Adrenal gland (tissue), 12 donors: Measurements from ENCODE around the gene RIMBP2. TPM values are rescaled to one million over a fixed set of nuclear protein-coding genes. Genes with fewer than 3 reads are reported as not detected.

Experiments
- DNase-seq, 7 donors: peaks; one replicate each; pipeline ENCODE4 v3.0.0-alpha.2; 2019 to 2020
- H3K27ac ChIP-seq, 5 donors: fragments of 200-600 bp; sonication (generic) in 4 of 5; 1 replicate in 3 of 5; 2 replicates in 2 of 5; pipeline versions ENCODE4 v1.5.1 to v1.8.0; 2016 to 2020; ENCODE audit warnings: mild to moderate bottlenecking in 1 of 5
- H3K27me3 ChIP-seq: fragments of 200-600 bp; 2 replicates; pipeline ENCODE4 v1.8.0; 2021
- H3K36me3 ChIP-seq, 2 donors: fragments of 200-600 bp; replicated peaks in 1 of 2; 1 replicate in 1 of 2; 2 replicates in 1 of 2; pipeline versions ENCODE4 v1.5.1 to v1.8.0; 2018 to 2022
- H3K4me1 ChIP-seq, 2 donors: fragments of 200-600 bp; replicated peaks in 1 of 2; 1 replicate in 1 of 2; 2 replicates in 1 of 2; pipeline versions ENCODE4 v1.5.1 to v1.8.0; 2018 to 2021
- H3K4me3 ChIP-seq, 4 donors: fragments of 200-600 bp; sonication (generic) in 3 of 4; one replicate each; pipeline ENCODE4 v1.5.1; 2016 to 2018
- H3K9me3 ChIP-seq, 3 donors: fragments of 200-600 bp; sonication (generic) in 1 of 3; replicated peaks in 1 of 3; 1 replicate in 2 of 3; 2 replicates in 1 of 3; pipeline versions ENCODE4 v1.5.1 to v1.8.0; 2016 to 2021
- POLR2A ChIP-seq, 2 donors: fragments of 450-650 bp; IDR thresholded peaks; one replicate each; pipeline ENCODE4 v1.6.1; 2017; ENCODE audit warnings: antibody characterized with exemption in 2 of 2, mild to moderate bottlenecking in 2 of 2, moderate library complexity in 1 of 2
- WGBS, 4 donors: extraction: QIAGEN DNeasy Blood & Tissue Kit in 2 of 4; methylation state at CpG; one replicate each; pipeline versions ENCODE4 v1.1.5 to v1.1.7; 2013 to 2017; 5-methylcytosine and 5-hydroxymethylcytosine counted together
- intact Hi-C, 2 donors: fragments of 100-400 bp; cut with DNase I; formaldehyde crosslinking; loops; one replicate each; pipeline versions ENCODE4 v1.14.1 to v1.15.0; 2022 to 2023
- polyA plus RNA-seq, 3 donors: library from polyadenylated mRNA; stranded (reverse); fragments of 200-250 nt in 2 of 3; fragments of 350-450 nt in 1 of 3; fragmentation: Illumina TruSeq in 1 of 3; extraction: RNeasy Lipid Tissue Mini Kit (QIAGEN cat#74804) in 1 of 3; gene quantifications; one replicate each; pipeline ENCODE4 v1.2.3, GENCODE V29; 2013 to 2014
- total RNA-seq, 9 donors: library from RNA; depleted of rRNA in 4 of 9; stranded (reverse); fragments of >200 nt in 4 of 9; fragments of 120-200 nt in 1 of 9; fragmentation: NEBNext Ultra II Directional in 1 of 9; extraction: Animal tissue kit (Norgen Biotek cat#: 25700) in 1 of 9; gene quantifications; one replicate each; pipeline versions ENCODE4 v1.1.0 to v1.2.4, GENCODE V29; 2013 to 2023
- TF ChIP-seq, protein P1 (sequence below), 6 experiments: fragments of 450-650 bp in 4 of 6; fragments of 200-600 bp in 2 of 6; sonication (generic) in 1 of 6; IDR thresholded peaks; 1 replicate in 5 of 6; 2 replicates in 1 of 6; pipeline versions ENCODE4 v1.5.1 to v1.8.0; 2016 to 2021; ENCODE audit warnings: antibody characterized with exemption in 6 of 6, mild to moderate bottlenecking in 2 of 6, moderate library complexity in 1 of 6
- donor health status: healthy with polysubstance abuse.
- donor health status: Bipolar disorder and iron deficiency.
- donor health status: DM: yes; HTN: yes; CAD: no.
- donor health status: DM: no; HTN: no; CAD: no.
- donor health status: DM: no; HTN: no; CAD: no.
- donor health status: DM: yes; HTN: yes; CAD: no.

Gene RIMBP2
- total and polyA plus RNA-seq, 12 donors = 0.18 to 23.9 (median 6.3) TPM; not detected in 2

DNA sequence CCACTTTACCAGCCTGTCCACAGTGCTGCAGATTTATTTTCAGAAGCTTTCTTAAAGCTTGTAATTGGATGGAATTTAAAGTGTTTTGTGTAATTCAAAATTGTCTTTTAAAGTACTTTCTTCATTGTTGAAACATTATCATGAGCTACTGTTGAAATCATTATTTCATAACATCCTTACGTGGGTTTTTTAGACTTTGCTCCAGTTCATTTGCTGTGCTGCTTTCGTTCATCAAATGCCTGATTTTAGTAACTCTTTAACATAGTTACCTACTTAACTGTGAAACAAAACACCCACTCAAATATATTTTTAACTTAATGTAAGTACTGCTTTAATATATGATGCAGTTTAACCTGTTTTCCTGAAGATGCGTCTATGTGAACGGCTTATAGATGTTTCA lies 330.9 kb downstream of the RIMBP2 start:
- intact Hi-C loops = no loop called here
- WGBS, 4 donors = 74 to 88% (median 80%) methylated on average over 4 of the region's 4 CpGs

DNA sequence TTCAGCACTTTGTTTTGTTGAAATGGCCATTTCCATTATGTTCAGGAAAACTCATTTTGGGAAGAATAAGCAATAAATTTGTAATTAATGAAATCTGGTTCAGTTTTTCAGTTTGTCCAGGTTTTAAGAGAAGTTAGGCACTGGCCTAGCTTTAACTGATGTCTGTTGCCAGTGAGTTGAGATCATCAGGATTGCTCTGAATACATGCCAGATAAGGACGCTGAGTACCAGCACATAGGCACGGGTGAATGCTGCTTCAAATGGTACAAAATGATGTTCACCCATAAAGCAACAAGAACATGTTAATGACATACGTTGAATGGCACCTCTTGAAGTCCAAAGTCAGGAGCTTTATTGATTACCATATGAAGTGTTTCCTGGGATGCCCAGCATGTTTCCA lies 331.9 kb downstream of the RIMBP2 start:
- Histone ChIP-seq H3K4me3 (no peak overlapping the region), H3K36me3 (no peaks in the 10 kb centered on the region), H3K27me3 (no peaks in the 10 kb centered on the region), H3K9me3 (no peaks in the 10 kb centered on the region), H3K4me1 (no peaks in the 10 kb centered on the region), H3K27ac (no peak overlapping the region)
- no peak for DNase-seq
- TF ChIP-seq, protein P1, sequence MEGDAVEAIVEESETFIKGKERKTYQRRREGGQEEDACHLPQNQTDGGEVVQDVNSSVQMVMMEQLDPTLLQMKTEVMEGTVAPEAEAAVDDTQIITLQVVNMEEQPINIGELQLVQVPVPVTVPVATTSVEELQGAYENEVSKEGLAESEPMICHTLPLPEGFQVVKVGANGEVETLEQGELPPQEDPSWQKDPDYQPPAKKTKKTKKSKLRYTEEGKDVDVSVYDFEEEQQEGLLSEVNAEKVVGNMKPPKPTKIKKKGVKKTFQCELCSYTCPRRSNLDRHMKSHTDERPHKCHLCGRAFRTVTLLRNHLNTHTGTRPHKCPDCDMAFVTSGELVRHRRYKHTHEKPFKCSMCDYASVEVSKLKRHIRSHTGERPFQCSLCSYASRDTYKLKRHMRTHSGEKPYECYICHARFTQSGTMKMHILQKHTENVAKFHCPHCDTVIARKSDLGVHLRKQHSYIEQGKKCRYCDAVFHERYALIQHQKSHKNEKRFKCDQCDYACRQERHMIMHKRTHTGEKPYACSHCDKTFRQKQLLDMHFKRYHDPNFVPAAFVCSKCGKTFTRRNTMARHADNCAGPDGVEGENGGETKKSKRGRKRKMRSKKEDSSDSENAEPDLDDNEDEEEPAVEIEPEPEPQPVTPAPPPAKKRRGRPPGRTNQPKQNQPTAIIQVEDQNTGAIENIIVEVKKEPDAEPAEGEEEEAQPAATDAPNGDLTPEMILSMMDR (IDR thresholded peaks at IDR 0.05) = no peak
- no peak for TF ChIP-seq POLR2A (IDR thresholded peaks at IDR 0.05)
- WGBS, 4 donors = 55 to 59% (median 56%) methylated on average over 3 of the region's 3 CpGs
- intact Hi-C loops = no loop called here

More for the DNA sequence above, 330.9 kb downstream of the RIMBP2 start:
- no peak for DNase-seq
- Histone ChIP-seq H3K27me3 (no peaks in the 10 kb centered on the region), H3K36me3 (no peaks in the 10 kb centered on the region), H3K9me3 (no peaks in the 10 kb centered on the region), H3K4me3 (no peak overlapping the region), H3K4me1 (no peaks in the 10 kb centered on the region), H3K27ac (no peak overlapping the region)
- TF ChIP-seq POLR2A (IDR thresholded peaks at IDR 0.05) = no peak
- TF ChIP-seq, protein P1 (IDR thresholded peaks at IDR 0.05) = no peak

DNA sequence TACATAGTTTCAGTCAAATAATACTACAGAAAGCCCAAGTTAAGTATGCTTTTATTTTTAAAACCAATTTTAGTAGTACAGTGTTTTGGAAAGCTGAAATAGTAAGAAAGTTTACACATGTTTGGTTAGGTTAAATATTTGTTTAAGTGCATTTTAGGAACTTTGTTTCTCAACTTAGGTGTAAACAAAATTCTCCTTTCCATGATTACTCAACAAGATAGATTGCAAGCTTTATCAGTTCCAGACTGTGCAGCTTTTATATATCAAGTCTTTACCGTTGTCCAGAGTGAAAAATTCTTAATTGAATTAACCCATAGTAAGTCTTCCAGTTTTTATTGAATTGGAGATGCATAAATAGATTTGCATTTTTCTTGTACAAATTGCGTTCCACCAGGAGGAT lies 333.3 kb downstream of the RIMBP2 start:
- H3K4me3 ChIP-seq = no peak overlapping the region
- DNase-seq = no peak
- TF ChIP-seq, protein P1 (IDR thresholded peaks at IDR 0.05) = no peak
- no peak for TF ChIP-seq POLR2A (IDR thresholded peaks at IDR 0.05)
- no peak overlapping the region for H3K27ac ChIP-seq
- no peaks in the 10 kb centered on the region for H3K27me3 ChIP-seq
- intact Hi-C loops = no loop called here
- no peaks in the 10 kb centered on the region for H3K9me3 ChIP-seq
- H3K4me1 ChIP-seq = no peaks in the 10 kb centered on the region
- H3K36me3 ChIP-seq = no peaks in the 10 kb centered on the region
- WGBS, 4 donors = 45 to 69% (median 64%) methylated on average over 2 of the region's 2 CpGs

DNA sequence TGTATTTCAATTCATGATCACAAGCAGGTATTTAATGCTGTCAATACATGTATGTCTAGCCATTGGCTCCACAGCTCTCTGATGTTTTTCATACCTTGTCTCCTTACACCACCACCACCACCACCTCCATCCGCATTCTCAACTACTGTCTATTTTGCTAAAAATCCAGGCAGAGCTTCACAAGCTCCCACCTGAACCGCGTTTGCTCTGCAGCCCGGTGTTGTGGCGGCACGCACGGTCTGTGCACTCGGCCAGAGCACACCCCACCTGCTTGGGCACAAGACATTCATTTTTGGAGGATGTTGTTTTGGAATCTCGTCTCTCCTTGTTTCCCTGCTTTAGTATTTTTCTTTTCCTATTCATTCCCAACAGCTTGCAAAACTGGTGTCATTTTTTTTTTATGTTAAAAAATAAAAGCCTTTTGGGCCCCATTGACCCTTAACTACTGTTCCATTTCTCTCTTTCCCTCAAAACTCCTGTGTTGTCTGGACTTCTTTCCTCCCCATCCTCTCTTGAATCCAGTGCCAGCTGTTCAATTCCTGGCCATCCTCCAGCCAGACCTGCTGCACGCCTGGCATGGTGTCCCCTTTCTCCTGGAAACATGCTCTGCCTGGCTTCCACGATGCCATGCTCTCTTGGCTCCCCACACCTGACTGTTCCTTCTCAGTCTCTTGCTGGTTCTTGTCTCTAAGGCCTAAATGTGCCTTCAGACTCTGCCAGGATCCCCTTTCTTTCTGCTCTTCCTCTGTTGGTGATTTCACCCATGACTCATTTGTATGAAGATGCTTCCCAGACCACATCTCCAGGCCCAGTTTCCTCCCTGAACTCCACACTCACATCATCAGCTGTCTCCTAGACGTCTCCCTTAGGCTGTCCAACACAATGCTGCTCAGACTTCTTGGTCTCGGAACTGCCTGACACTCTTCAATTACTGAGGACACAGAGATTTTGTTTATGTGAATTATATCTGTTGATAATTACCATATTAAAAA lies 340.5 kb downstream of the RIMBP2 start:
- WGBS, 4 donors = 77 to 79% (median 79%) methylated on average over 13 of the region's 13 CpGs
- TF ChIP-seq POLR2A (IDR thresholded peaks at IDR 0.05) = no peak
- TF ChIP-seq, protein P1 (IDR thresholded peaks at IDR 0.05) = no peak
- Histone ChIP-seq H3K4me1 (no peaks in the 10 kb centered on the region), H3K27me3 (no peaks in the 10 kb centered on the region), H3K9me3 (no peaks in the 10 kb centered on the region), H3K36me3 (no peaks in the 10 kb centered on the region), H3K4me3 (no peak overlapping the region), H3K27ac (no peak overlapping the region)
- DNase-seq = no peak
- intact Hi-C loops = no loop called here
